ENCODE measurements around the gene CCT6B. TPM values are rescaled to one million over a fixed set of nuclear protein-coding genes. Genes with fewer than 3 reads are reported as not detected.

CCT6B gene
- total RNA-seq, 5 donors from 2014 or later (not counting 1 experiment from before 2014, with no cell fraction given), result 1.3 to 3.2 (median 2.4) TPM

DNA sequence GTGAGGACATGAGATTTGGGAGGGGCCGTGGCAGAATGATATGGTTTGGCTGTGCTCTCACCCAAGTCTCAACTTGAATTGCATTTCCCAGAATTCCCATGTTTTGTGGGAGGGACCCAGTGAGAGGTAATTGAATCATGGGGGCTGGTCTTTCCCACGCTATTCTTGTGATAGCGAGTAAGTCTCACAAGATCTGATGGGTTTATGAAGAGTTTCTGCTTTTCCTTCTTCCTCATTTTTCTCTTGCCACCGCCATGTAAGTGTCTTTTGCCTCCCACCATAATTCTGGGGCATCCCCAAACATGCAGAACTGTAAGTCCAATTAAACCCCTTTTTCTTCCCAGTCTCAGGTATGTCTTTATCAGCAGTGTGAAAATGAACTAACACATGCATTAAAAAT is 40.6 kb downstream of the CCT6B start:
- ChIA-PET POLR2A (no interaction called here), CTCF (no interaction called here)
- H3K9me3 ChIP-seq, result no peaks in the 10 kb centered on the region
- Mint-ChIP-seq H3K4me1 (no peaks in the 10 kb centered on the region), H3K36me3 (no peaks in the 10 kb centered on the region), H3K27ac (no peak overlapping the region), H3K27me3 (peaks cover 3 to 11% of the 10 kb centered on the region in 2 donors), H3K4me3 (no peak overlapping the region), H3K9me3 (no peaks in the 10 kb centered on the region)
- ATAC-seq (replicated peaks in 1 of 4), result no peak
- no peaks in the 10 kb centered on the region for H3K27me3 ChIP-seq (replicated peaks in 1 of 2; ENCODE audit: control insufficient read depth in 2 of 2, extremely low read depth in 1 of 2, insufficient read depth in 2 of 2, low read length in 1 of 2)
- H3K27ac ChIP-seq (ENCODE audit: low read length), result no peak overlapping the region
- no peaks in the 10 kb centered on the region for H3K4me1 ChIP-seq (ENCODE audit: control insufficient read depth in 1 of 2, extremely low read depth in 1 of 2, insufficient read depth in 2 of 2, low read length in 2 of 2)
- H3K36me3 ChIP-seq (ENCODE audit: control insufficient read depth in 2 of 2, extremely low read depth in 1 of 2, insufficient read depth in 1 of 2, low read length in 1 of 2), result no peaks in the 10 kb centered on the region
- no peak for DNase-seq
- H3K4me3 ChIP-seq (ENCODE audit: control insufficient read depth in 1 of 2, extremely low read depth in 1 of 2, low read length in 1 of 2), result no peak overlapping the region
- 60% methylated on average over 1 of the region's 4 CpGs for WGBS (ENCODE audit: insufficient coverage)

GRCh38 chr17:34917381-34917780 is 43.9 kb downstream of the CCT6B start:
- WGBS (ENCODE audit: insufficient coverage), result 100% methylated on average over 1 of the region's 1 CpG
- no peaks in the 10 kb centered on the region for H3K36me3 Mint-ChIP-seq

GRCh38 chr17:34916120-34916519 is 45.1 kb downstream of the CCT6B start:
- no CpG with 5 or more reads among the region's 2 CpGs for WGBS (ENCODE audit: insufficient coverage)
- H3K36me3 ChIP-seq (ENCODE audit: control insufficient read depth in 2 of 2, extremely low read depth in 1 of 2, insufficient read depth in 1 of 2, low read length in 1 of 2), result no peaks in the 10 kb centered on the region
- H3K36me3 Mint-ChIP-seq, result no peaks in the 10 kb centered on the region
- no peak overlapping the region for H3K27ac ChIP-seq (ENCODE audit: low read length)
- H3K4me1 Mint-ChIP-seq, result no peaks in the 10 kb centered on the region
- no peak overlapping the region for H3K4me3 Mint-ChIP-seq
- ATAC-seq (replicated peaks in 1 of 4) (no peak), DNase-seq (no peak)
- peaks cover 3 to 11% of the 10 kb centered on the region in 2 donors for H3K27me3 Mint-ChIP-seq
- H3K27ac Mint-ChIP-seq, result no peak overlapping the region
- ChIA-PET CTCF (no interaction called here), POLR2A (no interaction called here)
- H3K4me3 ChIP-seq (ENCODE audit: control insufficient read depth in 1 of 2, extremely low read depth in 1 of 2, low read length in 1 of 2), result no peak overlapping the region
- no peaks in the 10 kb centered on the region for H3K9me3 Mint-ChIP-seq
- peaks cover 2% of the 10 kb centered on the region for H3K9me3 ChIP-seq
- H3K27me3 ChIP-seq (replicated peaks in 1 of 2; ENCODE audit: control insufficient read depth in 2 of 2, extremely low read depth in 1 of 2, insufficient read depth in 2 of 2, low read length in 1 of 2), result no peaks in the 10 kb centered on the region
- no peaks in the 10 kb centered on the region for H3K4me1 ChIP-seq (ENCODE audit: control insufficient read depth in 1 of 2, extremely low read depth in 1 of 2, insufficient read depth in 2 of 2, low read length in 2 of 2)

More at GRCh38 chr17:34917381-34917780, 43.9 kb downstream of the CCT6B start:
- Histone ChIP-seq H3K27me3 (replicated peaks in 1 of 2; ENCODE audit: control insufficient read depth in 2 of 2, extremely low read depth in 1 of 2, insufficient read depth in 2 of 2, low read length in 1 of 2) (no peaks in the 10 kb centered on the region), H3K4me1 (ENCODE audit: control insufficient read depth in 1 of 2, extremely low read depth in 1 of 2, insufficient read depth in 2 of 2, low read length in 2 of 2) (no peaks in the 10 kb centered on the region), H3K4me3 (ENCODE audit: control insufficient read depth in 1 of 2, extremely low read depth in 1 of 2, low read length in 1 of 2) (no peak overlapping the region), H3K27ac (ENCODE audit: low read length) (no peak overlapping the region), H3K36me3 (ENCODE audit: control insufficient read depth in 2 of 2, extremely low read depth in 1 of 2, insufficient read depth in 1 of 2, low read length in 1 of 2) (no peaks in the 10 kb centered on the region), H3K9me3 (peaks cover 2% of the 10 kb centered on the region)
- CTCF ChIA-PET, result no interaction called here
- H3K4me3 Mint-ChIP-seq, result no peak overlapping the region
- H3K4me1 Mint-ChIP-seq, result no peaks in the 10 kb centered on the region
- no peaks in the 10 kb centered on the region for H3K9me3 Mint-ChIP-seq
- ATAC-seq (replicated peaks in 1 of 4), result no peak
- POLR2A ChIA-PET, result no interaction called here
- no peak overlapping the region for H3K27ac Mint-ChIP-seq
- no peak for DNase-seq
- peaks cover 3 to 11% of the 10 kb centered on the region in 2 donors for H3K27me3 Mint-ChIP-seq

DNA sequence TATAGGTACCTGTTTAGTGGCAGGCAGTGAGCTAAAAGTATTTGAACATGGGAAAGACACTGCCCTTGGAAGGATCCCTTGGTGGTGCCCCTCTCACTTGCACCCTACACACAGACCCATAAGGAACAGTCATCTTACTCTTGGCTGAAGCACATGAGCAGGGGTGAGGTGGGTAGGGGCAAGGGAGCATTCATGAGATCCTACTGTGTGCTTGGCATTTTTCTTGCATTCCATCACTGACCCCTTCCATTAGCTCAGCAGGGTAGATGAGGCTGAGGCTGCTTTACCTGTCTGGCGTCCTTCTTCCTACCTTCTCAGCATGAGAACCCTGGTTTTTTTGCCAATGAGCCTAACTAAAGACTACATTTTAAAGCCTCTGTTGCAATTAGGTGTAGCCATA is 48.3 kb downstream of the CCT6B start:
- CTCF ChIA-PET, result no interaction called here
- Mint-ChIP-seq H3K9me3 (no peaks in the 10 kb centered on the region), H3K27me3 (peaks cover 7 to 10% of the 10 kb centered on the region in 2 donors), H3K27ac (no peak overlapping the region), H3K4me1 (no peaks in the 10 kb centered on the region), H3K4me3 (no peak overlapping the region), H3K36me3 (no peaks in the 10 kb centered on the region)
- DNase-seq (no peak), ATAC-seq (replicated peaks in 1 of 4) (no peak)
- POLR2A ChIA-PET, result no interaction called here
- peaks cover 0 to 10% of the 10 kb centered on the region in 2 experiments for H3K27me3 ChIP-seq (replicated peaks in 1 of 2; ENCODE audit: control insufficient read depth in 2 of 2, extremely low read depth in 1 of 2, insufficient read depth in 2 of 2, low read length in 1 of 2)
- no CpG with 5 or more reads among the region's 1 CpG for WGBS (ENCODE audit: insufficient coverage)
- peaks cover 2% of the 10 kb centered on the region for H3K9me3 ChIP-seq
- H3K4me3 ChIP-seq (ENCODE audit: control insufficient read depth in 1 of 2, extremely low read depth in 1 of 2, low read length in 1 of 2), result no peak overlapping the region
- no peak overlapping the region for H3K27ac ChIP-seq (ENCODE audit: low read length)
- H3K36me3 ChIP-seq (ENCODE audit: control insufficient read depth in 2 of 2, extremely low read depth in 1 of 2, insufficient read depth in 1 of 2, low read length in 1 of 2), result no peaks in the 10 kb centered on the region
- no peaks in the 10 kb centered on the region for H3K4me1 ChIP-seq (ENCODE audit: control insufficient read depth in 1 of 2, extremely low read depth in 1 of 2, insufficient read depth in 2 of 2, low read length in 2 of 2)

DNA sequence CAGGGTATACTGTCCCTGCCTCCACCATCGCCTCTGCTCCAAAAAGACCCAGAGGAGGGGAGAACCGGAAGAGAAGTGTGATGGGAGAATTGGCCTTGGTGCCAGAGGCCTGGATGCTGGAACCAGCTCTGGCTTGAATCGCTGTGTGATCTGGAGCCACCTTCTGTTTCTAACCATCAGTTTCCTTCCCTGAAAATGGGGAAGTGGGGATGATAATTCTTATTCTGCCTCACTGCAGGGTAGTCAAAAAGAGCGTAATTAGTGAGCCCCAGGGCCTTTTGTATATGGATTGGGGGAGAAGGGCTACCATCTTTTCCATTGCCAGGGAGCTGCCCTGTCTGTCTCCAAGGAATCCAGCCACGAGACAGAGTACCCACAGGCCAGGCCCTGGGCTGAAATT is 52.2 kb downstream of the CCT6B start:
- Mint-ChIP-seq H3K4me1 (no peaks in the 10 kb centered on the region), H3K27me3 (peaks cover 14 to 16% of the 10 kb centered on the region in 2 donors), H3K4me3 (no peak overlapping the region), H3K36me3 (no peaks in the 10 kb centered on the region), H3K9me3 (no peaks in the 10 kb centered on the region), H3K27ac (no peak overlapping the region)
- no peaks in the 10 kb centered on the region for H3K36me3 ChIP-seq (ENCODE audit: control insufficient read depth in 2 of 2, extremely low read depth in 1 of 2, insufficient read depth in 1 of 2, low read length in 1 of 2)
- H3K27me3 ChIP-seq (replicated peaks in 1 of 2; ENCODE audit: control insufficient read depth in 2 of 2, extremely low read depth in 1 of 2, insufficient read depth in 2 of 2, low read length in 1 of 2), result peaks cover 0 to 12% of the 10 kb centered on the region in 2 experiments
- ATAC-seq (replicated peaks in 1 of 4), result no peak
- H3K27ac ChIP-seq (ENCODE audit: low read length), result no peak overlapping the region
- ChIA-PET CTCF (no interaction called here), POLR2A (no interaction called here)
- H3K4me1 ChIP-seq (ENCODE audit: control insufficient read depth in 1 of 2, extremely low read depth in 1 of 2, insufficient read depth in 2 of 2, low read length in 2 of 2), result no peaks in the 10 kb centered on the region
- no peak for DNase-seq
- 31% methylated on average over 2 of the region's 5 CpGs for WGBS (ENCODE audit: insufficient coverage)
- H3K9me3 ChIP-seq, result no peaks in the 10 kb centered on the region
- H3K4me3 ChIP-seq (ENCODE audit: control insufficient read depth in 1 of 2, extremely low read depth in 1 of 2, low read length in 1 of 2), result no peak overlapping the region

DNA sequence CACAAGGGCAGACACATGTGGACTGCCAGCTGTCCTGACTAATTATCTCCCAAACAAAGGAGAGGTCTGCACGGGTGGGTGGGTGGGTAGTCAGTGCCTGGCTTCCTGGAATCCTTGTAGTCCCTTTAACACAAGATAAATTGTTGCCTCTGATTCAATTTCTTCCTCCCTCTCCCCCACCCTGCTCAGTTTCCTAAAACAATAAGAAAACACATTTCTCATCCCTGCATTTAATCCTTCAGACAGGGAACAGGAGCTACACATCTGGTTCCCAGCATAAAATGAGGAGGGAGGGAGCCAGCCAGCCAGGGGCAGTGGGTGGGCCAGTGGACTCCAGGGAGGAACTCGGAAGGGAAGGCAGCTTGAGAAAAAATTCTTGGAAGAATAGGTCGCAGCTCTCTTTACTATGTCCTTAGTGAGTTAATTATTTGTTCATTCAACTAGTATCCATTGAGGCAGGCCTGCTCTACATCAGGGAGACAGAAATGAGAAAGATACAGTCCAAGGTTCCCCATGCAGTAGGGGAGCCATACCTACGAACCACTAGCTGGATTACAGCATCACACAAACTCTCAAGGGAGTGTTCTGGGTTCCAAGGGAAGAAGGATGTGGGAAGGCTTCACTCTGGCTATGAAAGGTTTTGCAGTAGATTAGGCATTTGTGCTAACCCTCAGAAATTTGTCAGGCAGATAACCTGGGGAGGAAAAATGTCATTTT is 58.3 kb downstream of the CCT6B start:
- Histone ChIP-seq H3K27ac (ENCODE audit: low read length) (no peak overlapping the region), H3K4me1 (ENCODE audit: control insufficient read depth in 1 of 2, extremely low read depth in 1 of 2, insufficient read depth in 2 of 2, low read length in 2 of 2) (no peaks in the 10 kb centered on the region), H3K36me3 (ENCODE audit: control insufficient read depth in 2 of 2, extremely low read depth in 1 of 2, insufficient read depth in 1 of 2, low read length in 1 of 2) (no peaks in the 10 kb centered on the region), H3K9me3 (no peaks in the 10 kb centered on the region), H3K27me3 (replicated peaks in 1 of 2; ENCODE audit: control insufficient read depth in 2 of 2, extremely low read depth in 1 of 2, insufficient read depth in 2 of 2, low read length in 1 of 2) (peaks cover 2 to 17% of the 10 kb centered on the region in 2 experiments), H3K4me3 (ENCODE audit: control insufficient read depth in 1 of 2, extremely low read depth in 1 of 2, low read length in 1 of 2) (no peak overlapping the region)
- H3K9me3 Mint-ChIP-seq, result no peaks in the 10 kb centered on the region
- H3K4me3 Mint-ChIP-seq, result no peak overlapping the region
- DNase-seq, result no peak
- WGBS (ENCODE audit: insufficient coverage), result no CpG with 5 or more reads among the region's 4 CpGs
- no peak overlapping the region for H3K27ac Mint-ChIP-seq
- no peaks in the 10 kb centered on the region for H3K4me1 Mint-ChIP-seq
- ChIA-PET CTCF (no interaction called here), POLR2A (no interaction called here)
- no peaks in the 10 kb centered on the region for H3K36me3 Mint-ChIP-seq
- peaks cover 30% of the 10 kb centered on the region in 2 donors for H3K27me3 Mint-ChIP-seq
- no peak for ATAC-seq (replicated peaks in 1 of 4)
